ENCODE measurements around the gene SEMA4D.

Gene SEMA4D

DNA sequence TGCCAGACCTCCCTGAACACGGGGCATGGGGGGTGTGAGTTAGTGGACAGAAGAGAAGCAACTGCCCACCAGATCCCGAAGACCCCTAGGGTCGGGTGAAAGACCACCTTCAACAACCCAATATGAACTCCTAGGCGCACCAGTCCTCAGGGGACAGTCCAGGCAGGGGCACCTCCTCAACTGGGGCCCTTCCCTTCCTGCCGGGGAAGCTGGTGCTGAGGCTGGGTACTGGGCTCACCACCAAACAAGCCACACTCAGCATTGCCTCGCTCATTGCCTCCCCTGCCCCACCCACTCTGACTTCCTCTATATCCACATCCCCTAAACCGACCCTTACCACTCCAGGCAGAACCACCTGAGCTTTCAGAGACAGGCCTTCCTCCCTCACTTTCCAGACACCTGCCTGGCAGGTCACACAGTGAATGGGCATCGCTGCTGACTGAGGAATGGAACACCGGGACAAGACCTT lies 42.5 kb downstream of the SEMA4D start:
- no peaks in the 10 kb centered on the region for H3K9me2 ChIP-seq (ENCODE audit: low read depth, low read length)
- no peak overlapping the region for H3K4me2 ChIP-seq (ENCODE audit: low read length)
- H3K36me3 ChIP-seq (ENCODE audit: insufficient read depth, low read length), result no peaks in the 10 kb centered on the region
- H2AFZ ChIP-seq (ENCODE audit: low read length), result no peak overlapping the region
- no peak overlapping the region for H3K27ac ChIP-seq (ENCODE audit: low read depth, low read length, poor library complexity, severe bottlenecking)
- H3K9me3 ChIP-seq (ENCODE audit: low read length), result no peaks in the 10 kb centered on the region
- no peaks in the 10 kb centered on the region for H4K20me1 ChIP-seq (ENCODE audit: insufficient read depth, low read length)
- no peak for TF ChIP-seq EZH2 (IDR thresholded peaks at IDR 0.05; ENCODE audit: borderline replicate concordance, low read length)
- no peak for TF ChIP-seq CTCF (IDR thresholded peaks at IDR 0.05; ENCODE audit: low read length)
- no peaks in the 10 kb centered on the region for H3K79me2 ChIP-seq (ENCODE audit: insufficient read depth, low read length)
- no peaks in the 10 kb centered on the region for H3K27me3 ChIP-seq (ENCODE audit: insufficient read depth, low read length)
- no peaks in the 10 kb centered on the region for H3K4me1 ChIP-seq (ENCODE audit: insufficient read depth, low read length, severe bottlenecking)
- no peak overlapping the region for H3K9ac ChIP-seq (ENCODE audit: low read length)
- H3F3A ChIP-seq (ENCODE audit: insufficient read depth, low read length), result no peaks in the 10 kb centered on the region
- no peak overlapping the region for H3K4me3 ChIP-seq (ENCODE audit: low read depth, low read length, poor library complexity, severe bottlenecking)

DNA sequence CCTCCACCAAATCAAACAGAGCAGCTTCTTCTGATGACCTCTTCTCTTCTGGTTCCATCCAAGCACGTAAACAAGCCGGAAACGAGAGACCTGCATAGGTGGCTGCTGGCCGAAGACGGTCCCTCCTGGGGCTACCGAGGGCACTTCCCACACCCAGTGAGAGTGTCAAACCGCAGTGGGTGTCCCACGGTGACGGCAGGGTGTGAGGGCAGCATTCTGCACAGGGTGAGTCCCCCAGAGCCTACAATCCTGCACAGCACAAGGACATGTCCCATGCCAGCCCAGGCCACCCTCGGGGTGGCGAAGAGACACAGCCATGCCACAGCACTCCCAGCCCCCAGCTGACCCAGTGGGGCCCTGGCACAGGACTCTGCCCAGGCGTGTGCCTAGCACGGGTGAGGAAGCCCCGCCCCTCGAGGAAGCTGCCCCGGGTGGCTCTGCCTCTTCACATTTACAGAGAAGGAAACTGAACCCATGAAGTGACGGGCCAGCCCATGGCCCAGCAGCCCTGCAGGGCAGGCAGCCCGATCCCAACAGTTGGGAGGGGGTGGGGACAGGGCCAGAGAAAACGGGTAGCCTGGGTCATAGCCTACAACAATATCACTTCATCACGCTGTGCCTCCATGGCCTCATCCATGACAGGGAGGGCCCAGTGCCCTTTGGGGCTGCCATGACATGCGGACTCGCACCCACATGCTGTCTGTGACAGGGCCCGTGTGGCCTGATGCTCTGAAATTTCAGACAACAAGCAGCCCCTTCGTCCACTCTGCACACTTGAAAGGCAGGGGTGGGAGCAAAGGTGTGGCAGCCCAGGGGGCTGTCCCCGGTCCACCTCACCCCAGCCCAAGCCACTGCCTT lies 43.2 kb downstream of the SEMA4D start:
- H2AFZ ChIP-seq (ENCODE audit: low read length), result no peak overlapping the region
- H4K20me1 ChIP-seq (ENCODE audit: insufficient read depth, low read length), result no peaks in the 10 kb centered on the region
- no peak overlapping the region for H3K4me2 ChIP-seq (ENCODE audit: low read length)
- no peak overlapping the region for H3K9ac ChIP-seq (ENCODE audit: low read length)
- H3K4me1 ChIP-seq (ENCODE audit: insufficient read depth, low read length, severe bottlenecking), result no peaks in the 10 kb centered on the region
- no peaks in the 10 kb centered on the region for H3K36me3 ChIP-seq (ENCODE audit: insufficient read depth, low read length)
- no peaks in the 10 kb centered on the region for H3F3A ChIP-seq (ENCODE audit: insufficient read depth, low read length)
- H3K27ac ChIP-seq (ENCODE audit: low read depth, low read length, poor library complexity, severe bottlenecking), result no peak overlapping the region
- no peaks in the 10 kb centered on the region for H3K9me3 ChIP-seq (ENCODE audit: low read length)
- no peaks in the 10 kb centered on the region for H3K9me2 ChIP-seq (ENCODE audit: low read depth, low read length)
- H3K4me3 ChIP-seq (ENCODE audit: low read depth, low read length, poor library complexity, severe bottlenecking), result no peak overlapping the region
- no peaks in the 10 kb centered on the region for H3K27me3 ChIP-seq (ENCODE audit: insufficient read depth, low read length)
- H3K79me2 ChIP-seq (ENCODE audit: insufficient read depth, low read length), result no peaks in the 10 kb centered on the region
- no peak for TF ChIP-seq CTCF (IDR thresholded peaks at IDR 0.05; ENCODE audit: low read length)
- no peak for TF ChIP-seq EZH2 (IDR thresholded peaks at IDR 0.05; ENCODE audit: borderline replicate concordance, low read length)

- Histone ChIP-seq H2AFZ (ENCODE audit: low read length) (no peak overlapping the region), H3K79me2 (ENCODE audit: insufficient read depth, low read length) (no peaks in the 10 kb centered on the region), H3K27me3 (ENCODE audit: insufficient read depth, low read length) (no peaks in the 10 kb centered on the region), H3K9me2 (ENCODE audit: low read depth, low read length) (no peaks in the 10 kb centered on the region), H4K20me1 (ENCODE audit: insufficient read depth, low read length) (no peaks in the 10 kb centered on the region), H3K9me3 (ENCODE audit: low read length) (no peaks in the 10 kb centered on the region), H3K27ac (ENCODE audit: low read depth, low read length, poor library complexity, severe bottlenecking) (no peak overlapping the region), H3F3A (ENCODE audit: insufficient read depth, low read length) (no peaks in the 10 kb centered on the region), H3K9ac (ENCODE audit: low read length) (no peak overlapping the region), H3K4me2 (ENCODE audit: low read length) (no peak overlapping the region), H3K4me3 (ENCODE audit: low read depth, low read length, poor library complexity, severe bottlenecking) (no peak overlapping the region), H3K4me1 (ENCODE audit: insufficient read depth, low read length, severe bottlenecking) (no peaks in the 10 kb centered on the region), H3K36me3 (ENCODE audit: insufficient read depth, low read length) (no peaks in the 10 kb centered on the region)
- TF ChIP-seq EZH2 (IDR thresholded peaks at IDR 0.05; ENCODE audit: borderline replicate concordance, low read length), result no peak
- TF ChIP-seq CTCF (IDR thresholded peaks at IDR 0.05; ENCODE audit: low read length), result no peak
Measured at GRCh38 chr9:89453452-89453851, 44.5 kb downstream of the SEMA4D start.

Measured in OCI-LY1 (cell line).